Fibroblast of lung (primary cell): ENCODE measurements around the gene ITPK1. TPM values are rescaled to one million over a fixed set of nuclear protein-coding genes. Genes with fewer than 3 reads are reported as not detected.

Experiments
- DNase-seq, 2 donors: peaks; one replicate each; pipeline versions ENCODE4 v3.0.0 to v3.0.0-alpha.2; 2010; ENCODE audit warnings: low read depth in 2 of 2
- H2AFZ ChIP-seq: 2 replicates; pipeline ENCODE4 v1.5.1; 2012; ENCODE audit warnings: low read length, control low read depth, inconsistent platforms
- H3K27ac ChIP-seq: 2 replicates; pipeline ENCODE4 v1.5.1; 2011; ENCODE audit warnings: low read length, control low read depth; ENCODE audit not compliant: insufficient read depth
- H3K27me3 ChIP-seq: 2 replicates; pipeline ENCODE4 v1.5.1; 2011; ENCODE audit warnings: mild to moderate bottlenecking, low read length; ENCODE audit not compliant: control insufficient read depth, insufficient read depth
- H3K36me3 ChIP-seq: 2 replicates; pipeline ENCODE4 v1.5.1; 2011; ENCODE audit warnings: low read length; ENCODE audit not compliant: control insufficient read depth, insufficient read depth
- H3K4me1 ChIP-seq: 2 replicates; pipeline ENCODE4 v1.5.1; 2011; ENCODE audit warnings: low read length; ENCODE audit not compliant: control insufficient read depth, insufficient read depth; ENCODE audit errors: extremely low read depth
- H3K4me2 ChIP-seq: 2 replicates; pipeline ENCODE4 v1.5.1; 2011; ENCODE audit warnings: low read length, control low read depth; ENCODE audit not compliant: insufficient read depth; ENCODE audit errors: extremely low read depth
- H3K4me3 ChIP-seq, 4 experiments: fragments of 200-600 bp in 1 of 4; sonication (generic) in 1 of 4; replicated peaks in 1 of 4; 2 replicates each; pipeline ENCODE4 v1.5.1; 2011 to 2016; ENCODE audit warnings: low read length in 4 of 4, low read depth in 3 of 4, mild to moderate bottlenecking in 3 of 4, control low read depth in 2 of 4, inconsistent platforms in 1 of 4, mixed read lengths in 1 of 4; ENCODE audit not compliant: insufficient read depth in 1 of 4; ENCODE audit errors: control extremely low read depth in 1 of 4
- H3K79me2 ChIP-seq: 2 replicates; pipeline ENCODE4 v1.5.1; 2012; ENCODE audit warnings: mild to moderate bottlenecking, low read length, inconsistent platforms; ENCODE audit not compliant: control insufficient read depth, insufficient read depth
- H3K9ac ChIP-seq: 2 replicates; pipeline ENCODE4 v1.5.1; 2011; ENCODE audit warnings: mild to moderate bottlenecking, low read length, control low read depth; ENCODE audit not compliant: insufficient read depth
- H3K9me3 ChIP-seq: 2 replicates; pipeline ENCODE4 v1.5.1; 2012; ENCODE audit warnings: low read depth, low read length; ENCODE audit not compliant: control insufficient read depth, insufficient read depth
- H4K20me1 ChIP-seq: 2 replicates; pipeline ENCODE4 v1.5.1; 2011; ENCODE audit warnings: low read length; ENCODE audit not compliant: control insufficient read depth, insufficient read depth; ENCODE audit errors: extremely low read depth
- EZH2 ChIP-seq: IDR thresholded peaks from 2 replicates; pipeline ENCODE4 v1.5.1; 2012; ENCODE audit warnings: low read length, control low read depth, mild to moderate bottlenecking; ENCODE audit errors: missing control alignments
- polyA plus RNA-seq, 2 donors: library from polyadenylated mRNA; depleted of rRNA in 1 of 2; stranded (reverse) in 1 of 2; unstranded in 1 of 2; fragments of >200 nt; gene quantifications; 2 replicates each; pipeline ENCODE4 v1.2.1, GENCODE V29; 2011 to 2012; ENCODE audit warnings: missing spikeins in 1 of 2
- total RNA-seq: library from RNA; depleted of rRNA; stranded (reverse); fragments of >200 nt; gene quantifications from 2 replicates; pipeline ENCODE4 v1.2.1, GENCODE V29; 2014
- TF ChIP-seq, protein P1 (sequence below), 2 donors: IDR thresholded peaks in 1 of 2; conservative IDR thresholded peaks in 1 of 2; 1 replicate in 1 of 2; 2 replicates in 1 of 2; pipeline ENCODE4 v1.5.1; 2011 to 2012; ENCODE audit warnings: low read length in 2 of 2, control low read depth in 1 of 2, inconsistent platforms in 1 of 2, low read depth in 1 of 2, mild to moderate bottlenecking in 1 of 2

The ITPK1 gene
- total and polyA plus RNA-seq, 2 donors (not counting 1 experiment from before 2014, with no cell fraction given) = 9.2 to 23.1 TPM

- TF ChIP-seq, protein P1, sequence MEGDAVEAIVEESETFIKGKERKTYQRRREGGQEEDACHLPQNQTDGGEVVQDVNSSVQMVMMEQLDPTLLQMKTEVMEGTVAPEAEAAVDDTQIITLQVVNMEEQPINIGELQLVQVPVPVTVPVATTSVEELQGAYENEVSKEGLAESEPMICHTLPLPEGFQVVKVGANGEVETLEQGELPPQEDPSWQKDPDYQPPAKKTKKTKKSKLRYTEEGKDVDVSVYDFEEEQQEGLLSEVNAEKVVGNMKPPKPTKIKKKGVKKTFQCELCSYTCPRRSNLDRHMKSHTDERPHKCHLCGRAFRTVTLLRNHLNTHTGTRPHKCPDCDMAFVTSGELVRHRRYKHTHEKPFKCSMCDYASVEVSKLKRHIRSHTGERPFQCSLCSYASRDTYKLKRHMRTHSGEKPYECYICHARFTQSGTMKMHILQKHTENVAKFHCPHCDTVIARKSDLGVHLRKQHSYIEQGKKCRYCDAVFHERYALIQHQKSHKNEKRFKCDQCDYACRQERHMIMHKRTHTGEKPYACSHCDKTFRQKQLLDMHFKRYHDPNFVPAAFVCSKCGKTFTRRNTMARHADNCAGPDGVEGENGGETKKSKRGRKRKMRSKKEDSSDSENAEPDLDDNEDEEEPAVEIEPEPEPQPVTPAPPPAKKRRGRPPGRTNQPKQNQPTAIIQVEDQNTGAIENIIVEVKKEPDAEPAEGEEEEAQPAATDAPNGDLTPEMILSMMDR (conservative IDR thresholded peaks at IDR 0.05 in 1 of 2, IDR thresholded peaks at IDR 0.05 in 1 of 2; ENCODE audit: low read depth in 1 of 2, low read length in 2 of 2) = no peak
- TF ChIP-seq EZH2 = no peak
- Histone ChIP-seq H3K4me2 (no peak overlapping the region), H3K79me2 (no peaks in the 10 kb centered on the region), H3K27me3 (no peaks in the 10 kb centered on the region), H3K36me3 (no peaks in the 10 kb centered on the region), H3K4me3 (no peak overlapping the region), H3K9me3 (no peaks in the 10 kb centered on the region), H4K20me1 (no peaks in the 10 kb centered on the region), H3K4me1 (peaks cover 7% of the 10 kb centered on the region), H2AFZ (no peak overlapping the region), H3K9ac (no peak overlapping the region), H3K27ac (no peak overlapping the region)
- DNase-seq = no peak
Observed at GRCh38 chr14:93040443-93040842, 75.3 kb downstream of the ITPK1 start.

DNA sequence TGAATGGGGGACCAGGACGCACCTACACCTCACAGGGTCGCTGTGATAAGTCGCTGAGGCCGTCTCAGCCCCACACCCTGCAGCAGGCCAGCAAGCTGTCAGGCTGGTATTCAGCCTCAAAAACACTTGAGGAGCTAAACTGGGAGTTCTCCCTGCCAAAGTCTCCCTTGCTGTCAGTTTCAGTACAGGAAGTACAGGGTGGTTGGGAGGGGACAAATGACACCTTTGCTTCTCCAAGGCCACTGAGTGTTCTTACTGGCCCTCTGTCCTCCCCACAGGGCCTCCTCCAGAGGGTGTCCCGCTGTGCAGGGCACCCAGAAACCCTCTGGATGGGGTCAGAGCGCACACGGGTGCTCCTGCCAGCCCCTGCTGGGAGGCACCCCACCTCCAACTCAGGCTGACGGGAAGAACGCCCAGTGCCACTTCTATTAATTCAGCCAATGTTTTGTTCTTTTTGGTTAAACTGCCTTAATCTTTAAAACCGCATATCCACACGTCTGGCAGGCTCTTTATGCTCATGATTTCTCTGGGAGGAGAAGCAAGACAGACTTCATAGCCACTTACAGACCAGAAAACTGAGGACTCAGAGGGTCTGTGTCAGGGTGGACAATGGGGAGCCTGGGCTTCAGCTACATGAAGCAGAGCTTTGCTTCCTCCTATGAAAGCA is 75.9 kb downstream of the ITPK1 start:
- Histone ChIP-seq H3K9me3 (no peaks in the 10 kb centered on the region), H3K4me3 (no peak overlapping the region), H3K27me3 (no peaks in the 10 kb centered on the region), H3K9ac (no peak overlapping the region), H3K27ac (no peak overlapping the region), H3K79me2 (no peaks in the 10 kb centered on the region), H3K4me1 (peaks cover 7% of the 10 kb centered on the region), H4K20me1 (no peaks in the 10 kb centered on the region), H3K36me3 (no peaks in the 10 kb centered on the region), H3K4me2 (no peak overlapping the region), H2AFZ (no peak overlapping the region)
- no peak for DNase-seq
- TF ChIP-seq, protein P1 (conservative IDR thresholded peaks at IDR 0.05 in 1 of 2, IDR thresholded peaks at IDR 0.05 in 1 of 2; ENCODE audit: low read depth in 1 of 2, low read length in 2 of 2) = no peak

- no peaks in the 10 kb centered on the region for H3K36me3 ChIP-seq
- no peak overlapping the region for H3K4me2 ChIP-seq
- H3K9me3 ChIP-seq = no peaks in the 10 kb centered on the region
- H3K4me3 ChIP-seq = no peak overlapping the region
- H3K4me1 ChIP-seq = peaks cover 12% of the 10 kb centered on the region
- no peak overlapping the region for H3K27ac ChIP-seq
- no peak overlapping the region for H2AFZ ChIP-seq
- H3K27me3 ChIP-seq = no peaks in the 10 kb centered on the region
- no peak for TF ChIP-seq EZH2
- TF ChIP-seq, protein P1 (conservative IDR thresholded peaks at IDR 0.05 in 1 of 2, IDR thresholded peaks at IDR 0.05 in 1 of 2; ENCODE audit: low read depth in 1 of 2, low read length in 2 of 2) = no peak
- H3K79me2 ChIP-seq = no peaks in the 10 kb centered on the region
- no peak overlapping the region for H3K9ac ChIP-seq
- no peak for DNase-seq
- H4K20me1 ChIP-seq = no peaks in the 10 kb centered on the region
Observed at GRCh38 chr14:93037351-93037750, 78.4 kb downstream of the ITPK1 start.
